BLaER1 treated with 17β-estradiol and CSF1 and Interleukin-3, amounts not matched to agents 10 nM and 100 nM (cell line): ENCODE measurements around the gene CAPN3.

Experiments used
- H3K27ac ChIP-seq, 11 experiments: shearing (Covaris generic); formaldehyde crosslinking; 2 replicates each; pipeline ENCODE4 v1.8.1; 2022
- H3K27me3 ChIP-seq, 11 experiments: shearing (Covaris generic); formaldehyde crosslinking; 2 replicates each; pipeline ENCODE4 v1.8.1; 2022
- H3K36me3 ChIP-seq, 11 experiments: shearing (Covaris generic); formaldehyde crosslinking; 2 replicates each; pipeline ENCODE4 v1.8.1; 2022
- H3K4me1 ChIP-seq, 10 experiments: shearing (Covaris generic); formaldehyde crosslinking; 2 replicates each; pipeline ENCODE4 v1.8.1; 2022
- H3K4me2 ChIP-seq, 11 experiments: shearing (Covaris generic); formaldehyde crosslinking; 2 replicates each; pipeline ENCODE4 v1.8.1; 2022
- H3K4me3 ChIP-seq, 10 experiments: shearing (Covaris generic); formaldehyde crosslinking; 2 replicates each; pipeline ENCODE4 v1.8.1; 2022
- H3K9ac ChIP-seq, 11 experiments: shearing (Covaris generic); formaldehyde crosslinking; 2 replicates each; pipeline ENCODE4 v1.8.1; 2022
- H3K9me3 ChIP-seq, 11 experiments: shearing (Covaris generic); formaldehyde crosslinking; replicated peaks in 1 of 11; 2 replicates each; pipeline ENCODE4 v1.8.1; 2022
- H4K20me1 ChIP-seq, 11 experiments: shearing (Covaris generic); formaldehyde crosslinking; 2 replicates each; pipeline ENCODE4 v1.8.1; 2022
- Cebpa-rat ChIP-seq, 11 experiments: shearing (Covaris generic); IDR thresholded peaks; 2 replicates each; pipeline ENCODE4 v1.8.1; 2022

CAPN3 gene

DNA sequence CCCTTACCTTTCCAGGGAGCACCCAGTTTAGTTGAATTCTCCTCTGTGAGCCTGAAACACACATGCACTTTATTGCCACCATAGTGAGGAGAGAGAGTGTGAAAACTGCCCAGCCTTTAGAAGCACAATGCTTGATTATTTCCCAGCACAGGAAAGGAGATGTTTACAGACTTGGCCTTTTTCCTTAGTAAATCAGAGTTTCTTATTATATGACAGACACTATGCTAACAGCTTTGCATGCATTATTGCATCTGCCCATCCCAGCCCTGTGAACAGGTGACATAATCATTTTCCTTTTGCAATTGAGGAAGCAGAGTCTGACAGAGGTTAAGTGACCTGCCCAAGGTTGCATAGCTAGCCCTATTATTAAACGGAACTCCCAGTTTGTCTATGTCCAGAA, 36.5 kb downstream of the CAPN3 start:
- Histone ChIP-seq H3K27ac (no peak overlapping the region), H3K4me3 (no peak overlapping the region), H3K9me3 (no peaks in the 10 kb centered on the region), H4K20me1 (no peaks in the 10 kb centered on the region), H3K4me1 (peaks cover 0 to 37% (median 23%) of the 10 kb centered on the region in 10 experiments; a peak in 18 of 20 replicates), H3K9ac (no peak overlapping the region), H3K4me2 (no peak overlapping the region), H3K36me3 (no peaks in the 10 kb centered on the region; a peak in 3 of 22 replicates), H3K27me3 (no peaks in the 10 kb centered on the region)
- TF ChIP-seq Cebpa-rat (IDR thresholded peaks at IDR 0.05) = no peak

DNA sequence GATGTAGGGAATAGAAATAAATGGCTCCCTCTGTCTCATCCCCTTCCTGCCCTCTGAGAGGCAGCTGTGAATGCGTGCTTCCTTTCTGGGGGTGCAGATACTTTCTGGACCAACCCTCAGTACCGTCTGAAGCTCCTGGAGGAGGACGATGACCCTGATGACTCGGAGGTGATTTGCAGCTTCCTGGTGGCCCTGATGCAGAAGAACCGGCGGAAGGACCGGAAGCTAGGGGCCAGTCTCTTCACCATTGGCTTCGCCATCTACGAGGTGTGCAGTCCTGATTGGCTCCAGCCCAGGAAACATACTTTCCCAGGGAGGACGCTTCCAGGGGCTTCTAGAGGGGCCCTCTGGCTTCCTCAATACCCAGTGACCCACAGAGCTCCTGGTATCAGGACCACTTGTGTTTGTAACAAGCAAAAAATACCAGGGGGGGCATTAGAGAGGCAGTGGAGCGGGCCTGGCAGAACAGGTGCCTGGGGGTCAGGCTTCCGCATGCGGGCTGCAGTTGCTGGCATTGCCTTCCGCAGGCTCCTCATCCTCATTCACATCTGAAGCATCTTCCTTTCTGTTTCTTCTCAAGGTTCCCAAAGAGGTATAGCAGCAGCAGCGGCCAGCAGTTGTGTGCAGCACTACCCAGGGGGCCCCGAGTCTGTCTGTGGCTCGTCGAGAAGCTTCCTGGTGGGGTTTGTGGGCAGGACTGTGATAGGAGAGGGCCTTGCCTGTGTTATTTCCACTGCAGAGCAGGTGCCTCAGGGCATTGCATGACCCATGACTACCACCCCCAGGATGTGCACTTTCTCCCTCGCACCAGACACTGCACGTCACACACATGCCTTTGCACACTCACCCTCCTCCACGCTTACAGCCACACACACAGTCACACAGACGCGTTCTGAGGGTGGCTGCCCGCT, 42.5 kb downstream of the CAPN3 start:
- Histone ChIP-seq H3K27me3 (no peaks in the 10 kb centered on the region), H3K9me3 (peaks cover 0 to 4% (median 0%) of the 10 kb centered on the region in 11 experiments; a peak in 1 of 22 replicates), H3K27ac (peak overlapping the region; percentile 21 to 83 (median 77); a peak in 21 of 22 replicates), H3K4me3 (peak overlapping the region; percentile 34 to 58 (median 52)), H3K9ac (peak overlapping the region in 10 of 11 experiments; percentile 38 to 69 (median 62); a peak in 19 of 22 replicates), H4K20me1 (no peaks in the 10 kb centered on the region), H3K36me3 (peaks cover 0 to 7% (median 0%) of the 10 kb centered on the region in 11 experiments; a peak in 5 of 22 replicates), H3K4me1 (peaks cover 37 to 58% (median 53%) of the 10 kb centered on the region in 10 experiments), H3K4me2 (peak overlapping the region; percentile 77 to 93 (median 90))
- no peak for TF ChIP-seq Cebpa-rat (IDR thresholded peaks at IDR 0.05)

DNA sequence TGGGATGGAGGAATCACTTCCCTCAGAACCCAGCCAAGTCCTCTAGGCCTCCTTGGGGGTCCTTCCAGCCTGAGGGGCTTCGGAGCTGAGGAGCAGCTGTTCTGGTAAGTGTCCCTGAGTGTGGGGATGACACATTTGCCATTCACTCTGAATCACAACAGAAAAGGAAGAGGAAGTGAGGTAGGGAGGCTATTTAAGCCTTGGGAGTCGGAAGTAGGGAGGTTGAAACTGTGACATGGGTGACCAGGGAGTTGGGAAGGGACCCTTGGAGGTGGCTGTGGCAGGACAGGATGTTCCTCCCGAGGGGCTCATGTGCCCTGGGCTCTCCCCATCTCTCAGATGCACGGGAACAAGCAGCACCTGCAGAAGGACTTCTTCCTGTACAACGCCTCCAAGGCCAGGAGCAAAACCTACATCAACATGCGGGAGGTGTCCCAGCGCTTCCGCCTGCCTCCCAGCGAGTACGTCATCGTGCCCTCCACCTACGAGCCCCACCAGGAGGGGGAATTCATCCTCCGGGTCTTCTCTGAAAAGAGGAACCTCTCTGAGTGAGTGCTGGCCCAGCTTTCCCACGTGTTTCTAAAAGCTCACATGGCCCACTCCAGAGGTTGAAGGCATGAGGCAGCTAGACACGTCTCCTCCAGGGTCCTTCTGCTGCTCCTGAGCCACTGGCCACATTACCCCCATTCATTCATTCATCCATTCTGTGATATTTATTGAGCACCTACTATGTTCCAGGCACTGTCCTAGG, 43.3 kb downstream of the CAPN3 start:
- Histone ChIP-seq H3K4me2 (peak overlapping the region; percentile 77 to 93 (median 90)), H3K4me1 (peaks cover 37 to 58% (median 53%) of the 10 kb centered on the region in 10 experiments)
- TF ChIP-seq Cebpa-rat (IDR thresholded peaks at IDR 0.05) = no peak

DNA sequence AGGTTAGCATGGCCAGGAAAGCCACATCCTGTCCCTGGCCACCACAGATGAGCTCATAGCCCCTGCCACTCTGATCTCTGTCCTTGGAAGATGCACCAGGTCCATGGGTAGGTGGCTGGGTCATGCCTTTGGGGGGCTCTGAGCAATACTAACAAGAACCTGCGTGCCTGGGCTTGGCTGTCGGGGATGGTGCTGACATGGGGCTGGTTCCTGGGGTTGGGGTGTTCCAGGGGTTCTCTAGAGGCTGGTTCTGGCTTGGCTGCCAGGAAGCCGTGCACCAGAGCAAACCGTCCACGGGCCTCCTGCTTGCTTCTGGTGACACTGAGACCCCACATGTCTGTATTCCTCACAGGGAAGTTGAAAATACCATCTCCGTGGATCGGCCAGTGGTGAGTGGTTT, 44.1 kb downstream of the CAPN3 start:
- Histone ChIP-seq H3K9ac (no peak overlapping the region), H4K20me1 (no peaks in the 10 kb centered on the region), H3K27me3 (no peaks in the 10 kb centered on the region), H3K27ac (peak overlapping the region in 6 of 11 experiments; percentile 70 to 82 (median 78); a peak in 6 of 22 replicates), H3K36me3 (peaks cover 0 to 7% (median 0%) of the 10 kb centered on the region in 11 experiments; a peak in 5 of 22 replicates), H3K4me2 (peak overlapping the region; percentile 77 to 93 (median 90); a peak in 21 of 22 replicates), H3K9me3 (peaks cover 0 to 4% (median 0%) of the 10 kb centered on the region in 11 experiments; a peak in 1 of 22 replicates), H3K4me1 (peaks cover 37 to 55% (median 53%) of the 10 kb centered on the region in 10 experiments), H3K4me3 (no peak overlapping the region)
- TF ChIP-seq Cebpa-rat (IDR thresholded peaks at IDR 0.05) = no peak

More for the DNA sequence above, 43.3 kb downstream of the CAPN3 start:
- Histone ChIP-seq H4K20me1 (no peaks in the 10 kb centered on the region), H3K4me3 (peak overlapping the region; percentile 34 to 58 (median 52)), H3K9me3 (peaks cover 0 to 4% (median 0%) of the 10 kb centered on the region in 11 experiments; a peak in 1 of 22 replicates), H3K36me3 (peaks cover 0 to 7% (median 0%) of the 10 kb centered on the region in 11 experiments; a peak in 4 of 22 replicates), H3K27ac (peak overlapping the region; percentile 21 to 83 (median 77); a peak in 21 of 22 replicates), H3K27me3 (no peaks in the 10 kb centered on the region), H3K9ac (peak overlapping the region in 10 of 11 experiments; percentile 38 to 69 (median 62); a peak in 19 of 22 replicates)

DNA sequence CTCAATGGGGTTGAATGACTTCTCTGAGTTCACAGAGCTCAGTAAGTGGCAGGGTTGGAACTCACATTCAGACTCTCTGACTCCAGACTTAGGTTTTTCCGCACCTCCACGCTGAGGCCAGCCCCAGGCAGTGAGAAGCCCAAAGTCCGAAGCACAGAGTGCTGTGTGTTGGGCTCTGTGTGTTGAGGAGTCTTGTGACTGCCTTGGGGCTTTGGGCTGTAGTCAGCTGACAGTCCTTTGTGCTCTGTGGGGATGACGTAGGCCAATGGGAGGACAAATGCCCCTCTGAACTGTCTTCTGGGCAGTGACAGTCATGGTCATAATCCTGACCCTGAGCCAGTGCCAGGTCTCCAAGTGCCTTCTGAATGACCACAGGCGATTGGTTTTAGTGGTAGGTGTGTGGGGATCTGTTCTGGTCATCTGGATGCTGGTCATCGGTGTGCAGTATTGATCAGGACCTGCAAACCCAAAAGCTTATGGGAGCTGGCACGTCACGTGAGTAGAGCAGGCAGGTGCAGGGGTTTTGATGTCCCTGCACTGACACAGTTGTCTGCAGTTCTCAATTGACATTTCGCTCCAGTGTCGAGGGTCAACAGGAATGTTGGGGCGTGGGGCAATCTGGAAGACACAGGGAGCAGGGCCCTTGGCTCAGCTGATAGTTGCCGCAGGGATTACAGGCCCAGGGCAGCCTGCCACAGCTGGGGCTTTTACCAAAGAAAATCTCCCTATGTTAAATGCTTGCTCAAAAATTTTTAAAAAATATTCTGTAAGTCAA, 45.3 kb downstream of the CAPN3 start:
- Histone ChIP-seq H4K20me1 (no peaks in the 10 kb centered on the region; a peak in 1 of 22 replicates), H3K9ac (no peak overlapping the region), H3K9me3 (peaks cover 0 to 4% (median 0%) of the 10 kb centered on the region in 11 experiments; a peak in 1 of 22 replicates), H3K4me2 (peak overlapping the region in 1 of 11 experiments; percentile 6; a peak in 1 of 22 replicates), H3K27me3 (no peaks in the 10 kb centered on the region), H3K4me3 (no peak overlapping the region), H3K27ac (no peak overlapping the region), H3K36me3 (peaks cover 0 to 7% (median 0%) of the 10 kb centered on the region in 11 experiments; a peak in 5 of 22 replicates), H3K4me1 (peaks cover 37 to 43% (median 41%) of the 10 kb centered on the region in 10 experiments)
- TF ChIP-seq Cebpa-rat (IDR thresholded peaks at IDR 0.05) = no peak

DNA sequence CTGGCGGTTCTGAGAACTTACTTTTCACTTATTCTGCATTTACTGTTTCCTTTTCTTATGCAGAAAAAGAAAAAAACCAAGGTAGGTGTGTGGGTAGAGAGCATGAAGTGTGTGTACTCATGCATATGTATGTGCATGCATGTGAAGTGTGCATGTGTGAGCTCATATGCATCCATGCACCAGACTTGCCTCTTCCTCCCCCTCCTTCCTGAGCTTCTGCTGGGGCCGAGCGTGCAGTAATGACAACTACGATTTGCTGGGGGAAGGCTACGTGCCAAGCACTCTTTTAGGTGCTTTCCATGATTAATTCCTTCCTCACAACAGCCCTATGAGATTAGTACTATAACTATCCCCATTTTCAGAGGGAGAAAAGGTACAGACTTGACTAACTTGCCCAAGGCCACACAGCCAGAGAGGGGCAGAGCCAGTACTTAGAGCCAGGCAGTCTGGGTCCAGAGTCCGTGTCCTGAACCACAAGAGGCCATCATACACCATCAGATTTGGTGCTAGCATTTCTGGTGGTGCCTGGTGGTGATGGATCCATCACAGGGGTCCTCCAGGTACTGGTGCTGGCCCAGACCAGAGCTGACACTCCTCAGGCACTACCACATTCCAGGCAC, 46.7 kb downstream of the CAPN3 start:
- no peak overlapping the region for H3K9ac ChIP-seq
- H3K4me2 ChIP-seq = no peak overlapping the region
- H3K4me3 ChIP-seq = no peak overlapping the region
- H3K27me3 ChIP-seq = no peaks in the 10 kb centered on the region
- H3K27ac ChIP-seq = no peak overlapping the region
- peaks cover 0 to 4% (median 0%) of the 10 kb centered on the region in 11 experiments; a peak in 1 of 22 replicates for H3K9me3 ChIP-seq
- TF ChIP-seq Cebpa-rat (IDR thresholded peaks at IDR 0.05) = no peak
- peaks cover 5 to 19% (median 11%) of the 10 kb centered on the region in 11 experiments for H3K36me3 ChIP-seq
- peaks cover 0 to 10% (median 0%) of the 10 kb centered on the region in 11 experiments; a peak in 1 of 22 replicates for H4K20me1 ChIP-seq
- peaks cover 28 to 37% (median 29%) of the 10 kb centered on the region in 10 experiments for H3K4me1 ChIP-seq

DNA sequence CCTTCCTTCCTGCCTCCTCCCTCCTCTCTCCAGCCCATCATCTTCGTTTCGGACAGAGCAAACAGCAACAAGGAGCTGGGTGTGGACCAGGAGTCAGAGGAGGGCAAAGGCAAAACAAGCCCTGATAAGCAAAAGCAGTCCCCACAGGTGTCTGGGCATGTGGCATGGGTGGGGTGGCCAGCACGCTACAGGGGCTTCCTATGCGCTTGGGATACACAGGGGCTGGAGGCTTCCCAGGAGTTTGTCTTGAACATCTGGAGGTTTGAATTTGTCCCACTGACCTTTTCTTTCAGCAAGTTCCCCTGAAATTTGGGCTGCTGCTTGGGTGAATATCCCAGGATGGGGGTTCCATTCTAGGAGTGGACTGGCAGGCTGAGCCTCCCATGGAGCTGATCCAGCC, 48.9 kb downstream of the CAPN3 start:
- H3K4me3 ChIP-seq = no peak overlapping the region
- peaks cover 24 to 41% (median 32%) of the 10 kb centered on the region in 11 experiments for H3K36me3 ChIP-seq
- TF ChIP-seq Cebpa-rat (IDR thresholded peaks at IDR 0.05) = no peak
- H3K9me3 ChIP-seq = no peaks in the 10 kb centered on the region
- H3K4me2 ChIP-seq = no peak overlapping the region
- H3K27me3 ChIP-seq = no peaks in the 10 kb centered on the region
- peaks cover 6 to 16% (median 7%) of the 10 kb centered on the region in 10 experiments for H3K4me1 ChIP-seq
- no peak overlapping the region for H3K9ac ChIP-seq
- no peak overlapping the region for H3K27ac ChIP-seq
- H4K20me1 ChIP-seq = peaks cover 0 to 15% (median 0%) of the 10 kb centered on the region in 11 experiments; a peak in 3 of 22 replicates
